Measurements from ENCODE around the gene DPP6.

The DPP6 gene

GRCh38 chr7:154178895-154179294 is 126.7 kb downstream of the DPP6 start:
- no peaks in the 10 kb centered on the region for H3K27me3 ChIP-seq (ENCODE audit: control insufficient read depth, insufficient read depth, low read length, poor library complexity, severe bottlenecking)
- H3K4me1 ChIP-seq (ENCODE audit: control insufficient read depth, insufficient read depth, low read length) = peaks cover 13% of the 10 kb centered on the region
- H3K9me3 ChIP-seq (ENCODE audit: control insufficient read depth, low read length) = no peaks in the 10 kb centered on the region
- no peak overlapping the region for H3K4me3 ChIP-seq (ENCODE audit: insufficient read depth, low read depth, low read length)
- H3K27ac ChIP-seq (ENCODE audit: insufficient read depth, low read depth, low read length, poor library complexity, severe bottlenecking) = no peak overlapping the region
- no peaks in the 10 kb centered on the region for H3K36me3 ChIP-seq (ENCODE audit: control insufficient read depth, insufficient read depth, low read length)

GRCh38 chr7:154183482-154183881 is 131.3 kb downstream of the DPP6 start:
- no peak overlapping the region for H3K4me3 ChIP-seq (ENCODE audit: insufficient read depth, low read depth, low read length)
- H3K27me3 ChIP-seq (ENCODE audit: control insufficient read depth, insufficient read depth, low read length, poor library complexity, severe bottlenecking) = peaks cover 3% of the 10 kb centered on the region
- no peaks in the 10 kb centered on the region for H3K36me3 ChIP-seq (ENCODE audit: control insufficient read depth, insufficient read depth, low read length)
- no peak overlapping the region for H3K27ac ChIP-seq (ENCODE audit: insufficient read depth, low read depth, low read length, poor library complexity, severe bottlenecking)
- WGBS, 2 experiments = 26 to 29% methylated on average over 10 of the region's 10 CpGs
- peaks cover 24% of the 10 kb centered on the region for H3K4me1 ChIP-seq (ENCODE audit: control insufficient read depth, insufficient read depth, low read length)
- H3K9me3 ChIP-seq (ENCODE audit: control insufficient read depth, low read length) = no peaks in the 10 kb centered on the region

GRCh38 chr7:154183946-154184345 is 131.7 kb downstream of the DPP6 start:
- 71 to 75% methylated on average over 3 of the region's 3 CpGs for WGBS, 2 experiments
- H3K4me3 ChIP-seq (ENCODE audit: insufficient read depth, low read depth, low read length) = no peak overlapping the region

GRCh38 chr7:154186811-154187210 is 134.6 kb downstream of the DPP6 start:
- Histone ChIP-seq H3K27me3 (ENCODE audit: control insufficient read depth, insufficient read depth, low read length, poor library complexity, severe bottlenecking) (peaks cover 3% of the 10 kb centered on the region), H3K36me3 (ENCODE audit: control insufficient read depth, insufficient read depth, low read length) (no peaks in the 10 kb centered on the region), H3K27ac (ENCODE audit: insufficient read depth, low read depth, low read length, poor library complexity, severe bottlenecking) (no peak overlapping the region), H3K9me3 (ENCODE audit: control insufficient read depth, low read length) (no peaks in the 10 kb centered on the region), H3K4me1 (ENCODE audit: control insufficient read depth, insufficient read depth, low read length) (peaks cover 19% of the 10 kb centered on the region), H3K4me3 (ENCODE audit: insufficient read depth, low read depth, low read length) (no peak overlapping the region)
- 80 to 92% methylated on average over 2 to 3 of the region's 3 CpGs for WGBS, 2 experiments

More at GRCh38 chr7:154183946-154184345, 131.7 kb downstream of the DPP6 start:
- Histone ChIP-seq H3K9me3 (ENCODE audit: control insufficient read depth, low read length) (no peaks in the 10 kb centered on the region), H3K36me3 (ENCODE audit: control insufficient read depth, insufficient read depth, low read length) (no peaks in the 10 kb centered on the region), H3K27me3 (ENCODE audit: control insufficient read depth, insufficient read depth, low read length, poor library complexity, severe bottlenecking) (peaks cover 3% of the 10 kb centered on the region), H3K4me1 (ENCODE audit: control insufficient read depth, insufficient read depth, low read length) (peaks cover 24% of the 10 kb centered on the region), H3K27ac (ENCODE audit: insufficient read depth, low read depth, low read length, poor library complexity, severe bottlenecking) (no peak overlapping the region)

- H3K36me3 ChIP-seq (ENCODE audit: control insufficient read depth, insufficient read depth, low read length) = no peaks in the 10 kb centered on the region
- WGBS, 2 experiments = 96 to 100% methylated on average over 1 of the region's 2 CpGs
- peaks cover 3% of the 10 kb centered on the region for H3K27me3 ChIP-seq (ENCODE audit: control insufficient read depth, insufficient read depth, low read length, poor library complexity, severe bottlenecking)
- peaks cover 17% of the 10 kb centered on the region for H3K4me1 ChIP-seq (ENCODE audit: control insufficient read depth, insufficient read depth, low read length)
- no peak overlapping the region for H3K27ac ChIP-seq (ENCODE audit: insufficient read depth, low read depth, low read length, poor library complexity, severe bottlenecking)
- no peak overlapping the region for H3K4me3 ChIP-seq (ENCODE audit: insufficient read depth, low read depth, low read length)
- H3K9me3 ChIP-seq (ENCODE audit: control insufficient read depth, low read length) = no peaks in the 10 kb centered on the region
Measured at GRCh38 chr7:154188330-154188729, 136.1 kb downstream of the DPP6 start.

GRCh38 chr7:154195266-154195665 is 143.1 kb downstream of the DPP6 start:
- H3K4me3 ChIP-seq (ENCODE audit: insufficient read depth, low read depth, low read length) = no peak overlapping the region
- no peaks in the 10 kb centered on the region for H3K36me3 ChIP-seq (ENCODE audit: control insufficient read depth, insufficient read depth, low read length)
- WGBS, 2 experiments = 96% methylated on average over 7 of the region's 7 CpGs
- H3K9me3 ChIP-seq (ENCODE audit: control insufficient read depth, low read length) = no peaks in the 10 kb centered on the region
- H3K27me3 ChIP-seq (ENCODE audit: control insufficient read depth, insufficient read depth, low read length, poor library complexity, severe bottlenecking) = no peaks in the 10 kb centered on the region
- H3K27ac ChIP-seq (ENCODE audit: insufficient read depth, low read depth, low read length, poor library complexity, severe bottlenecking) = no peak overlapping the region
- peaks cover 4% of the 10 kb centered on the region for H3K4me1 ChIP-seq (ENCODE audit: control insufficient read depth, insufficient read depth, low read length)

- H3K27me3 ChIP-seq (ENCODE audit: control insufficient read depth, insufficient read depth, low read length, poor library complexity, severe bottlenecking) = no peaks in the 10 kb centered on the region
- no peaks in the 10 kb centered on the region for H3K9me3 ChIP-seq (ENCODE audit: control insufficient read depth, low read length)
- no peaks in the 10 kb centered on the region for H3K36me3 ChIP-seq (ENCODE audit: control insufficient read depth, insufficient read depth, low read length)
- 86 to 89% methylated on average over 6 of the region's 6 CpGs for WGBS, 2 experiments
- H3K4me3 ChIP-seq (ENCODE audit: insufficient read depth, low read depth, low read length) = no peak overlapping the region
- no peak overlapping the region for H3K27ac ChIP-seq (ENCODE audit: insufficient read depth, low read depth, low read length, poor library complexity, severe bottlenecking)
- H3K4me1 ChIP-seq (ENCODE audit: control insufficient read depth, insufficient read depth, low read length) = peaks cover 4% of the 10 kb centered on the region
Measured at GRCh38 chr7:154198481-154198880, 146.3 kb downstream of the DPP6 start.

GRCh38 chr7:154200241-154200640 is 148.0 kb downstream of the DPP6 start:
- Histone ChIP-seq H3K4me3 (ENCODE audit: insufficient read depth, low read depth, low read length) (no peak overlapping the region), H3K36me3 (ENCODE audit: control insufficient read depth, insufficient read depth, low read length) (no peaks in the 10 kb centered on the region), H3K27me3 (ENCODE audit: control insufficient read depth, insufficient read depth, low read length, poor library complexity, severe bottlenecking) (no peaks in the 10 kb centered on the region), H3K4me1 (ENCODE audit: control insufficient read depth, insufficient read depth, low read length) (peaks cover 4% of the 10 kb centered on the region), H3K27ac (ENCODE audit: insufficient read depth, low read depth, low read length, poor library complexity, severe bottlenecking) (no peak overlapping the region), H3K9me3 (ENCODE audit: control insufficient read depth, low read length) (no peaks in the 10 kb centered on the region)
- 86% methylated on average over 7 of the region's 7 CpGs for WGBS, 2 experiments

- H3K4me1 ChIP-seq (ENCODE audit: control insufficient read depth, insufficient read depth, low read length) = no peaks in the 10 kb centered on the region
- H3K27me3 ChIP-seq (ENCODE audit: control insufficient read depth, insufficient read depth, low read length, poor library complexity, severe bottlenecking) = no peaks in the 10 kb centered on the region
- 86 to 94% methylated on average over 5 to 6 of the region's 7 CpGs for WGBS, 2 experiments
- no peak overlapping the region for H3K4me3 ChIP-seq (ENCODE audit: insufficient read depth, low read depth, low read length)
- H3K36me3 ChIP-seq (ENCODE audit: control insufficient read depth, insufficient read depth, low read length) = no peaks in the 10 kb centered on the region
- H3K27ac ChIP-seq (ENCODE audit: insufficient read depth, low read depth, low read length, poor library complexity, severe bottlenecking) = no peak overlapping the region
- no peaks in the 10 kb centered on the region for H3K9me3 ChIP-seq (ENCODE audit: control insufficient read depth, low read length)
Measured at GRCh38 chr7:154202002-154202401, 149.8 kb downstream of the DPP6 start.

GRCh38 chr7:154204046-154204445 is 151.8 kb downstream of the DPP6 start:
- Histone ChIP-seq H3K27ac (ENCODE audit: insufficient read depth, low read depth, low read length, poor library complexity, severe bottlenecking) (no peak overlapping the region), H3K4me1 (ENCODE audit: control insufficient read depth, insufficient read depth, low read length) (no peaks in the 10 kb centered on the region), H3K9me3 (ENCODE audit: control insufficient read depth, low read length) (no peaks in the 10 kb centered on the region), H3K27me3 (ENCODE audit: control insufficient read depth, insufficient read depth, low read length, poor library complexity, severe bottlenecking) (no peaks in the 10 kb centered on the region), H3K4me3 (ENCODE audit: insufficient read depth, low read depth, low read length) (no peak overlapping the region), H3K36me3 (ENCODE audit: control insufficient read depth, insufficient read depth, low read length) (no peaks in the 10 kb centered on the region)
- WGBS, 2 experiments = 94 to 96% methylated on average over 4 of the region's 4 CpGs

- no peaks in the 10 kb centered on the region for H3K9me3 ChIP-seq (ENCODE audit: control insufficient read depth, low read length)
- no peaks in the 10 kb centered on the region for H3K4me1 ChIP-seq (ENCODE audit: control insufficient read depth, insufficient read depth, low read length)
- no peak overlapping the region for H3K27ac ChIP-seq (ENCODE audit: insufficient read depth, low read depth, low read length, poor library complexity, severe bottlenecking)
- H3K4me3 ChIP-seq (ENCODE audit: insufficient read depth, low read depth, low read length) = no peak overlapping the region
- H3K27me3 ChIP-seq (ENCODE audit: control insufficient read depth, insufficient read depth, low read length, poor library complexity, severe bottlenecking) = no peaks in the 10 kb centered on the region
- WGBS, 2 experiments = 89% methylated on average over 6 of the region's 6 CpGs
- H3K36me3 ChIP-seq (ENCODE audit: control insufficient read depth, insufficient read depth, low read length) = no peaks in the 10 kb centered on the region
Measured at GRCh38 chr7:154212861-154213260, 160.7 kb downstream of the DPP6 start.

Data from ectodermal cell (in vitro differentiated cells).